Stimulated activated naive CD4-positive, alpha-beta T cell (primary cell): ENCODE data around the gene EXOC2.
"Not testable (repeated sequence)": the region's sequence is repeated elsewhere in the genome, so short reads cannot be mapped to it uniquely, and the experiment has no call there.

ENCODE experiments used
- DNase-seq, 6 experiments: peaks; one replicate each; lab custom pipeline; 2025; lab: John Stamatoyannopoulos, UW

The EXOC2 gene

DNA sequence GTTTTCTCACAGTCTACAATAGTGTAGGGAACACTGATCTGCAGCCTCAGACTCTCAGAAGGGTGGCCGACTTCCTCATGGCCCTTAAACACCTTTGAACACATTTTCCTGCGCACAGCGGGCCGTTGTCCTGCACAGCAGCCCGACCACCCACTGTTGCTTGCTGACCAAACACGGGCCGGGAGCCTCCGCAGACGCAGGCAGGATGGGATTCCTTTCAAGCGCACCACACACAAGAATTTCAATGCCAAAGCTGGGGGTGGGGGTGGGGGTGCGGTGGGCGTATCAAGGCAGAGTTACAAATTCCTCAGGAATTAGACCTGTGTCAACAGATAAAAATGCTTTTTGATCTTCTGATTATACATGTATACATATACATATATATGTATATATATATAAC is 110.6 kb downstream of the EXOC2 start:
- DNase-seq: no peak

DNA sequence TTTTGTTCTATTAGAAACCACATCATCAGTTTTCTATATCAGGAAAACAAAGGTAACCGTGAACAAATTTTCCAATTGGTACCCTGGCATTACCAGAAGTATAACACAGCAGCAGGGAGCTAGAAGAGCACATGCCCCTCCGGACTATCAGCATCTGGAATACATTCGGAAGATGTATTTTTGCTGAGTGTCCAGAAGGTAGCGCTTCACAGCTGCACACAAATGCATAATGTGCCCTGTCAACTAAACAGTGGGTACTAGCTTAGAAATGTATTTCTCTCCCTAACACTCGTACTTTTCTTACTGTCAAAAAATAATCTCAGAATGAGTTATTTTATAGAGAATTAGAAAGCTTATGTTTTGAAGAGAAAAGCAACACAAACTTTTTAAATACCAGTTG is 113.6 kb downstream of the EXOC2 start:
- DNase-seq: no peak

DNA sequence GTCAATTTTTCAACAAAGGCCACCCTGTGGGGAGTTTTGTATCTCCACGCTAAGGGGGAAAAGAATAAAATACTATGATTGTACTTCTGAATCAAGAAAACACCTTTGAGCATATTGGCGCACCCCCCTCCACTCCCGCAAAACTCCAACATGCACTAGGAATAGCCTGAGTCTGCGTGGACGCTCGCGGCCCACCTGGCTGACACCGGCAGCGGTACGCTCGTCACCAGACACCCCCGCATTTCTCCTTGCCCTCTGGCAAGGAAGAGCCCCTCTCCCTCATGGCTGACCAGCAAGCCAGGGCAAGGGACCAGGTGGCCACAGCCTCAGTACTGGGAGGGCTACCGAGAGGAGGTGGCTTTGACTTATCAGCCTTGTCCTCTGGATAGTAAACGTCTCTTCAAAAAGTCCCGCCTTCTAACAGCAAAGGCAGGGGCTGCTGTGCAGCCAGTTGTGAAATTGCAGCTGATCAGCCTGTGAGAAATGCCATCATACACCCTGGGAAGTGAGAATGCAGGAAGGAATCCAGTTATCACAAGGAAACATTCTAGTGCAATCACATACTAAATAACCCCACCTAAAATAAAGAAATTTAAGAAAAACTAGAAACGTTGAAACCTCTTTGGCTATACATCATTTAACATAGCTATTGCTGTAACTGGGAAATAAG is 120.2 kb downstream of the EXOC2 start:
- no peak for DNase-seq

GRCh38 chr6:571892-572291 is 121.0 kb downstream of the EXOC2 start:
- no peak for DNase-seq

DNA sequence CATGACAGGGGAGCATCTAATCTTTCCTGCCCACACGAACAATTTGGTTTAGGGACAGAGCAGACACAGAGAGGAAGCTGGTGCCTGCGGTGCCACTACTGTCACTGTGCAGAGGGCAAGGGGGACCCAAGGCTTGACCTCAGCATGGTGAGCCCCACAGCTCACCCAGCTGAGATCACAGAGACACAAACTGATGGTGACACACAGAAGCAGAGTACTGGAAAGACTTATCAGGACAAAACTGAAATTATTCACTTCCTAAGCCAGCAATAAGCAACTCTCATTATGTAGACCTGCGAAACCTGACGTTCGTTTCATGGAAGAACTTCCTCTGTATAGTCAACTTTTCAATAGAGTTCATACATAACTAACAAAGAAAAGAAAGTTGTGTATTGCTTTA is 122.1 kb downstream of the EXOC2 start:
- no peak for DNase-seq

- DNase-seq: no peak
Observed at GRCh38 chr6:568954-569523, 123.9 kb downstream of the EXOC2 start.

DNA sequence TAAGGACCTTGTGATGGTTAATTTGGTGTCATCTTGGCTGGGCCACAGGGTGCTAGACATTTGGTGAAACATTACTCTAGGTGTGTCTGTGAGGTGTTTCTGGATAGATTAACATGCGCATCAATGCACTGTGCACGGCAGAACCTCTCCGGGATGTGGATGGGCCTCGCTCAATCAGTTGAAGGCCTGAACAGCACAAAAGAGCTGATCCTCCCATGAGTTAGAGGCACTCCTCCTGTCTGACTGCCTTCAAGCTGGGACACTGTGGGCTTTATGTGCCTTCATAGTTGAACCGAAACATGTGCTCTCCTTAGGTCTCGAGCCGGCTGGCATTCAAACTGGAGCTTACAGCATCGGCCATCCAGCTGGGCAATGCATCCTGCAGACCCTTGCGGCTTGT is 124.9 kb downstream of the EXOC2 start:
- DNase-seq: no peak

DNA sequence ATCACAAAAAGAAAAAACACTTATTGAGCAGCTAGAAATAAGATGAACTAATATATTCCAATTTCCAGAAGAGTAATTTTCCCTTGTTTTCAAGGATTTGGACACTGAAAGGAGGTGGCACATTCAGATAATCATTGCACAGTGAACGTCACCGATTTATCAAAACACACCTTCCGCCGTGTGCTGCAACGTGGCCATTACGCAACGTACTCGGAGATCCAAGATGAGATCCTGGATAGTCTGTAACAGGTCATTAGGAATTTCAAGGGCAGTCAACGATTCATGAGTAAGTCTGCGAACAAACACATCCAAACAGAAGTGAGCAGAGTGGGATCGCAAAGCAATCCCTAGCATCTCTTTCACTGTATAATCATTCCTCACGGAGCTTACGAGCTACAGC is 129.1 kb downstream of the EXOC2 start:
- DNase-seq: no peak

DNA sequence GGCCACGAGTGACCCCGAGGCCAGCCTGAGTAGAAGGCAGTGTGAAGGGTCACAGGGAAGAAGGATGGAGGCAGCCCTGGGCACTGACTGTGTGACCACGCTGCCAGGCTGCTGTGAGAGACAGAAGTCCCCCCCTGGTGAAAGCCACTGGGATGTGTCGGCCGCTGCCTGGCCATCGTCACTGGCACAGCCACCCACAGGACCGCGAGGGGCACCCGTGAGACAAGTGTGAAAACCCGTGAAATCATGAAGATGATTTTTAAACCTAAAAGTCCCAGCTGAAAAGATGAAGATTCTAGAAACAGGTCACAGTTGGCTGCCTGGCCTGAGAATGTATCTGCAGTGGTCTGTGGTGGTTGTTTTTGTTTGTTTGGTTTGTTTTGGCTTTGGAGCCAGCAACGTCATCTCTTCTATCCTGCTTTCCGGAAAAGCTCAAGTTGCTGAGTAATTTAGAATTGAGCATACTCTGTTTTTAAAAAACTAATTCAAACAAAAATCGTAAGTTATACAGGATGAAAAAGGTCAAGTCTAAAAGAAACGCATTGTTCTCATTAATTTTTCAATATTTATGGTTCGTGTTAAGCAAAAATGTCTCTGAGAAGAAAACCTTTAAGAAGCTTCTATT is 130.8 kb downstream of the EXOC2 start:
- no peak for DNase-seq

- DNase-seq: not testable (repeated sequence)
Observed at GRCh38 chr6:561335-561734, 131.6 kb downstream of the EXOC2 start.

DNA sequence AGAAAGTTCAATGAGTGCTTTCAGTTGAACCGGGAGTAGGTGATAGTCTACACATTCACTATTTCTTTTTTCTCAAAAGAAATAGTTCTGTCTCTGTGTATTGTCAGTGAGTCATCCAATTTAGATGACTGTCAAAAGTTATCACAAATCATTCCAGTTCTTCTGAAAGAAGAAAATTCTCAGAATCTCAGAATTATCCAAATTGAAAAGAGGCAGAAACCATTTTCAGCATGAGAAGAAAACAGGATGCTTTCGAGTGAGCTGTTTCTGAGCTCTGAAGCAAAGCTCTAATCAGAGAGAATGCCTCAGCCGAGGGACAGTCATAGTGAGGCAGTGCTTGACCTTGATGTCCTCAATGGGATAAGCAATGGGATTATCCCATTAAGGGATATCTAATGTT is 134.0 kb downstream of the EXOC2 start:
- no peak for DNase-seq

DNA sequence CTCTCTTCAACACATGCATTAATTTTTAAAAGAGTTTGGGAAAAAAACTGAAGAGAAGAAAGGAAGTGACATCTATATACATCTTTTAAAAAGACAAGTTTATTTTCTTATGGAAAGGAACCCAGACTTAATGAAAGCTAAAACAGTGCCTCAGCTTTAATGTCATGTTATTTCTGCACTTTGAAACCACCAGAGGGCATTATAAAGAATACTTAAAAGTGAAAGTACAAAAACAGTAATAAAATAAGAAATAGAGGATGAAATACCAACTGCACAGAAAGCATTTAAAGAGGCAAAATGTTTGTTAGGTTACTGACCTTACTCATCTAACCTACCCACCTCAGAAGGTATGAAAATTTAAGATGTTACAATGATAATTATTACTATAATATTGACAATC is 134.8 kb downstream of the EXOC2 start:
- peak in 1 of 6 experiments; percentile 6 for DNase-seq

DNA sequence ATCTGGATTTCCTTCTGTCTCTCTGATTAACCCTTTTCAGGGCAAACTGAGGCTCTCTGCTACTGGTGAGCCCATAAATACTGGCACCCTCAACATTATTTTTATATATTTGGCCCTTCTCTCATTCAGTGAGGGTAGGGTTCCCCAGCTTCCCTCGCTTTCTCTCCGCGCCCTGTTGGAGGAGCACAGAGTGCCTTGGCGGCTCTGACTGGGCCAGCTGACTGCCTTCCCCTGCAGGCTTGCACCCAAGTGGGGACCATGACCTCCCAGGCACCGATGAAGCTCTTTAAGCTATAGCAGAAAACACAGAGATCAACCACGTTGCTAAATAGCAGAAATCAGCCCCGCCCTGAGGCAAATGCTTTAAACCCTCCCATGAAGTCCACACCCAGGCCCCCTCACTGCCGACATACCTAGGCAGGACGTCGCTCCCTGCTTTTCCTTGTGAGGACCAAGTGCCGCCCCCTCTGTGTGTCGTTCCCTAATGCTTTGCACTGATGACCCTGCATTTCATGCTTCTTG is 141.0 kb downstream of the EXOC2 start:
- no peak for DNase-seq

- DNase-seq: no peak
Observed at GRCh38 chr6:551405-551804, 141.5 kb downstream of the EXOC2 start.

DNA sequence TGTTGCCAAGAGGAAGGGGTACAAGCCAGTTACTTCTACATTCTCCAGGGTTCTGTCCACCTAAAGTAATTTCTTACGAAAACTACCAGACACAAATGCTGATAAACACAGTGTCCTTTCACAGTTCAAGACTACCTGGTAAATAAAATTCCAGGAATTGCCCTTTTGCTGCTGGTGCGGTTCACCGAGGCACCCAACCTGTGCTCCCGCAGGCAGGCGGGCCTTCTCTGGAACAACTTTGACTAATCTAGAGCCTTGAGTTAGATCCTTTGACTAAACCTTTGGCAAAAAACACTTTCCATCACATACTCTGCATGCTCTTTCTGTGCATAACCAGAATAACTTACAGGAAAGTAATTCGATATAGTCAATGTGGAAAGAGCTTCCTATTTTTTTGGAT is 143.0 kb downstream of the EXOC2 start:
- no peak for DNase-seq

DNA sequence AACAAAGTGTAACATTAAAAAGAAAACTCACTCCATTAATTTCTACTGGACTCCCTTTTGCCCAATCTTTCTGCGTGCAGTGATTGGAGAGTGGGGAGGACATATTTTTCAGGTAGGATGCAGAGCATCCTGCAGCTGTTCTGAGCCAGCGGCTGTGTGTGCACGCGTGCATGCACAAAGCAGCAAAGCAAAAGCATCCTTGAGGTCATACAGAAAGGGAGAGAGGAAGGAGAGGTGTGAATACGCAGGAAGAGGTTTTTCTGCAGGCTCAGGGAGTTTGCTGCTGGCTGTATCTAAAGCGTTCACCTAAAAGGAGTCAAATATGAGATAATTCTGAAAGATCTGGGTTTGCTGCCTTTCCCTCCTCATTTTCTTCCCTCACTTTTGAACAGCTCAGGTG is 144.4 kb downstream of the EXOC2 start:
- no peak for DNase-seq

- no peak for DNase-seq
Observed at GRCh38 chr6:548091-548490, 144.8 kb downstream of the EXOC2 start.

- DNase-seq: no peak
Observed at GRCh38 chr6:540490-540889, 152.4 kb downstream of the EXOC2 start.

GRCh38 chr6:537114-537513 is 155.8 kb downstream of the EXOC2 start:
- no peak for DNase-seq

- DNase-seq: no peak
Observed at GRCh38 chr6:530425-530824, 162.5 kb downstream of the EXOC2 start.

DNA sequence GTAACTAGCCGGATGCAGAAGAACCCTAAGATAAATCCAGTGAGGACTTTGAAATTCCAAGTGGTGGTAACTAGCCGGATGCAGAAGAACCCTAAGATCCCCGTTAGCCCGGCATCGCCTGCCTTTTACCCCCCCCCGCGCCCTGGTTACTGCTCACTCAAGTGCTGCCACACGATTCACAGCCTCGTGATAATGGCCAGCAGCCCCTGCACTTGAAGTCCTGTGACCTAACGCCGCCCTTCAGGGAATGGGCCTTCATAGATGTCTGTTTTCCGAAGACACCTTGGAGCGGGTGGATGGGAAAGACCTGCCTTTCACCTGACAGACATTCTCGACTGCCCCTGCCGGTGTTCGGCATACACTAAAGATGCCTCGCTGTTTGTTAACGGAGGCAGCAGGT is 163.9 kb downstream of the EXOC2 start:
- DNase-seq: no peak

- DNase-seq: no peak
Observed at GRCh38 chr6:527989-528673, 164.8 kb downstream of the EXOC2 start.

DNA sequence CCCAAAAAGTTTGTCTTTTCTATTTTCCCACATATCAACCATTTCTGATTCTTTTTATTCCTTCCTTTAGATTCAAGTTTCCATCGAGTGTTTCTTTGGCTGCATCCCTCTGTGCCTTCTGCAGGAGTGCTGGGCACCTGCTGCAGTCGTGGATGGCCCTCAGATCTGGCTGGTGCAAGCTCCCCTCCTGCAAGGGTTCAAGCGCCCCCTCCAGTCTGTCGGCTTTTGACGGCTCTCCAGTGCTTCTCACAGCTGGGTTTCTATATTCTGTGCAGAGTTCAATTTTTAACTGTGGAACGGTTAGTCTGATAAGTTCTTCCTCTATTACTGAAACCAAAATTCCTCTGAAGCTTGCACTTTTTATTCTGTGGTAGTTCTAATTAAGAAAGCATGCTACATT is 168.1 kb downstream of the EXOC2 start:
- no peak for DNase-seq
